H54 (cell line): ENCODE results near the gene PRKCE.

Experiments
- DNase-seq: peaks from one replicate; pipeline ENCODE4 v3.0.0; 2011; ENCODE audit warnings: low spot score, mixed read lengths; ENCODE audit not compliant: insufficient read length
- FAIRE-seq: peaks from 3 replicates; lab custom pipeline; 2011; peaks lifted over from hg19 to GRCh38; lab: Jason Lieb, UNC
- POLR2A ChIP-seq: IDR thresholded peaks from 2 replicates; pipeline ENCODE4 v1.6.1; 2011; ENCODE audit warnings: low read depth, mild to moderate bottlenecking, low read length

PRKCE gene

DNA sequence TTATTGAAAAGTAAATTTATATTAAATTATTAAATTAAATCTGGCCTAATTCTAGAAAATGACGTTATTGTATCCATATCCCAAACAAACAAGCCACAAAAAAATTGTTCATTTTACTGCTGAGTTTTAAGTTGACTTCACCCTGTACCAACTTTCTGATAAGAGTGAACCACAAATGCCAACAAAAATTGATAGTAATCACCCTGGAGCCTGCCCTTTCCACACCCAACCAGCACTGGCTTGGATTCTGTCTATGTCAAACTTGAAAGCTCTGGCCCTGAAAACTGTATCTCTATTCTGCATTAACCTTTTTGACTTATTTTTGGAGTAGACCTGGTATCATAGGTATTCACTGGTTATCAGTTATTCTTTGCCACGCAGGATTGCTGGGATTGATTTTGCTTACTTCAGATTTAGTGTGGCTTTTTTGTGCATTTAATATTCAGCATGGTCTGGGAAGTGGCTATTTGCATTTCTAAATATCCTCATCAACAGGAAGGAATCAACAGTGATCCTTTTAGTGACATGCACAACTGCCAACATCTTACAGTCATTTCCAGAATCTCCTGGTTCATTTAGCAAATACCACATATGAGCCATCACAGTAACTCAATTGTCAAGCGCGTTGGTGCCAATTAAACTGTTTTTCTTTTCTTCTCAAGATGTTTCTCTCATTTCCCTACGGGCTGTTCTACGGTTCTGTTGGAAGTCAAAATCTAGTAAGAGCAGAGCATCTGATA lies 29.0 kb upstream of the PRKCE start:
- no peak for TF ChIP-seq POLR2A
- DNase-seq, result no peak
- FAIRE-seq, result no peak

DNA sequence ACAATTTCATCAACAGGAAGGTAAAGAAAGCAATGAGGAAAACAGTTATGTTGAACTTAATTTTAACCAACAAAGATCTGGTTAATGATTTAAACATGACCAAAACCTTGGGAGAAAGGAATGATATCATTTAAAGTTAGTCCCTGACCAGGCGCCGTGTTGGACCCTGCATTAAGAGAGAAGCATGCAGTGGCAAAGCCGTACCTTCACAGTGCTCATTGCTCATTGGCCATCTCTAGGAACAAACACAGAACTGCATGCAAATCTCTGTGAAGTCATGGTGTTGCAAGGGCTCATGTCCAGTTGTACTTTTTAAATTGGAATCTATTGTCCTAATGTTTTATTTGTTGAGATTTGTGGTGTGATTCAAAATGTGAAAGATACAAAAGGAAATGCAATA lies 28.4 kb upstream of the PRKCE start:
- DNase-seq, result no peak
- no peak for TF ChIP-seq POLR2A
- FAIRE-seq, result no peak

DNA sequence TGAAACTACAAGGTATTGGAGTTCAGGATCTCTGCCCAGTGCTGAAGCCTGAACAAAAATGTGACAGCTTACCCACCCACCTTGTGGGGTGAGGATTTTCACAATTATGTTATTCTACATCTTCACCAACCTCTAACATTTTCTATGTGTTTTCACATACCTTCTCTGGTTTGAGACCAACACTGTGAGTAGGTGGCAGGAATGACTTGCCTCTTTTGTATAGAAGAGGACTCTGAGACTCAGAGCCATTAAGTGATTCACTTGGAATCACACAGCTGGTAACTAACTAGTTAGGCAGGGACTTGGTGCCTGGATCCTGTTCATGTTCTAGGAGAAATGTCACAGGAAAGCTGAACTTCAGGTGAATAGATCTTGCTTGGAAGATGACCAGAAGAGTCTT lies 25.7 kb upstream of the PRKCE start:
- no peak for DNase-seq
- no peak for TF ChIP-seq POLR2A
- FAIRE-seq, result no peak

DNA sequence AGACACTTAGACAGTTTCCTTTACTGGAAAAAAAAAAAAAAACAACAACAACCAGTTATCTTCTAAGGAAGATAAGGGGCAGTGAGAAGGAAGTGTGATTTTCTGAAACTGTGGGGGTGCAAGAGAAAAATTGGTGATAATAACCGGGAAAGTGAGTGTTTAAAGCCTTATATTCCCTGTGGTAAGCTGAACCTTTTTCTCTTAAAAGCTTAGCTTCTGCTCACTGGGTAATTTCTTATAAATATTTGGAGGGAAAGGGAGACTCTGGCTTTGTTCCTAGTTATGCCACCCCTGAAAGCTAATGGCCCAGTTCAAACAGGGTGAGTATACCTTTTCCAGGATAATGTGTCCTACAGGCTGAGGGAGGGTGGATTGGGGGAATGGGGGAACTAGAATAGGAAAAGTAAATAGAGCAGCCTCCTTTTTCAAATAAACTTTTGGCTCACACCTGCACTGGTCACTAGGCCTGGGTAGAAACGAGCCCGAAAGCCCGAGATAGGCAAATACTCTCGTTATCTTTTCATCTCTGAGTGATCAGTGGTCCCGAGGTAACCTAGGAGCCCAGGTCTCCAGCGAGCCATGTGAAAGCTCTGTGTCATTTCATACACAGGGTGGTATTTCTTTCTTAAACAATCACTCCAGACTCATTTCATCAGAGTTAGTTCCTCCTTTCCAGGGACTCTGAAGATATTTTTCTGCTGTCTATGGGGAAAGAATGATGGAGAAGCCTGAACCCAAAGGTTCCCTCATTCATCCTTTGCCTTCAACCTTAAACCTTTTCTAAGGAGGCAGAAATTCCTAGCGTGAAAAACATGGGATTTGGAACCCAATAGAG lies 24.9 kb upstream of the PRKCE start:
- no peak for FAIRE-seq
- no peak for TF ChIP-seq POLR2A
- no peak for DNase-seq

DNA sequence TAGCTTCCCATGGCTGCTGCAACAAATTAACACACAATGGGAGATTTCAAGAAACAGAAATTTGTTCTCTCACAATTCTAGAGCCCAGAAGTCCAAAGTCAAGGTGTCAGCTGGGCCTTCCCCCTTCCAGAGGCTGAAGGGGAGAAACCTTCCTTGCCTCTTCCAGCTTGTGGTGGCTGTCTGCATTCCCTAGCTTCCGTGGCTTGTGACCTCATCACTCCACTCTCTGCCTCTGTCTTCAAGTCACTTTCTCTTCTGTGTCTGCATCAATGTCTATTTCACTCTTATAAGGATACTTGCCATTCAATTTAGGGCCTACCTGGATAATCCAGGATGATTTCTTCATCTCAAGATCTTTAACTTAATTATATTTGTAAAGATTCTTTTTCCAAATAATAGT lies 23.6 kb upstream of the PRKCE start:
- no peak for DNase-seq
- no peak for TF ChIP-seq POLR2A
- FAIRE-seq, result no peak

DNA sequence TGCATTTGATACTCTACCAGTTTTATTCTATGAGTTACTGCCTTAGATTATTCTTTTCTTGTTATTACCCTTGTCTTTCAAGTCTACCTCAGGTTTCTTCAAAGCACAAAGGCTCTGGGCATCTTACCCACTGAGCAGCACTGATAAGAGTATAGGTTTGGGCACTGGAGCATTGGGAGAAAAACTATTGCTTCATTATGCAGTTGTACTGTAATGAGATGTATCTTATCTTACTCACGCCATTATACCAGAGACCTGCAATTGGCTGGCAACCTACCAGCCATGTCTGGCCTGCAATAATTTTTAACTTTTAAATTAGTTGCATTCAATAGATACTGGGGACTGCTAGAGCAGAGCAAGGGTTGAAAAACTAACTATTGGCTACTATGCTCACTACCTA lies 21.5 kb upstream of the PRKCE start:
- DNase-seq (no peak), FAIRE-seq (no peak)
- no peak for TF ChIP-seq POLR2A

DNA sequence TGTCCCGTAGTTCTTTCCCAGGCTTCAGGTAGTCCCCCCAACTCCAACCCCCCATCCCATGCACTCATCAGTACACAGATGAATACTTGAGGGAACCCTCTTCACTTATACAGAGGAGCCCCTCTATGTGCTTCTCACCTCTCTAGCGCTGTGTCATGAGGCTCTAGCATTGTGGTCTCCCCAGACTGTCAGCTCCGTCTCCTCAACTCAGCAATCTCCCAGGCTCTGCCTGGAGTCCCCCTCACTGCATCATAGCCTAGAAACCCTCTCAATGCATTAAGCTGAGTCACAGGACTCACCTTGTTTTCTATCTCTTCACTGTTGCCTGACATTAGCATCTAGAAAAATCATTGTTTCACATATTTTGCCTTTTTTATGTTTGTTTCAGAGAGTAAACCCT lies 20.2 kb upstream of the PRKCE start:
- FAIRE-seq (no peak), DNase-seq (no peak)
- no peak for TF ChIP-seq POLR2A

DNA sequence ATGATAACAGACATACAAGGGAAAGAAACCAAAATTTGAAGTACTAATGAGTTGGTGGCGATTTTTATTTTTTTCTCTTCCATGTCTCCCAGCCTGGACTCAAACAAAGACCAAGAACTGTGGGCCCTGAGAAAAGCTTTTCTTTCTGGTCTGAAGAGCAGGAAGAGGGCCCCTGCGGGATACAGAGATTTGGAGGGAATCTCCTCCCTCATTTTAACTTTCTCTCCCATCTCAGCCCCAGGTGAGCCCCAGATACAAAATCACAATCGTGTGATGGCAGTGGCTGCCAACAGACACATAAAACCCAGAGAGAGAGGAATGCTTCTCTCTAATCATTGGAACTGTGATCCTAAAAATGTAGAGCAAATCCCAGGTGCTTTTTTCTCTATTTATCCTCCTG lies 19.5 kb upstream of the PRKCE start:
- FAIRE-seq (no peak), DNase-seq (no peak)
- no peak for TF ChIP-seq POLR2A

DNA sequence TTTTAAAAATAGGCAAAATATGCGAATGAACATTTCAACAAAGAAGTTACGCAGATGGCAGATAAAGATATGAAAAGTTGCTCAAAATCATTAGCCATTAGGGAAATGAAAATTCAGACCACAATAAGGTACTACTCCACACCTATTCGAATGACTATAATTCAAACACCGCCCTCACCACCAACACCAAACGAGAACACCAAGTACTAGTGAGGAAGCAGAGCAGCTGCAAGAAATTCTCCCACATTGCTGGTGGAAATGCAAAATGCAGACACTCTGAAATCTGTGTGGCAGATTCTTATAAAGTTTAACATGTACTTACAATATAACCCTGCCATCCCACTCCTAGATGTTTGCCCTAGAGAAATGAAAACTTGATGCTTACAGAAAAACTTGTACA lies 17.3 kb upstream of the PRKCE start:
- FAIRE-seq, result no peak
- TF ChIP-seq POLR2A, result no peak
- no peak for DNase-seq

DNA sequence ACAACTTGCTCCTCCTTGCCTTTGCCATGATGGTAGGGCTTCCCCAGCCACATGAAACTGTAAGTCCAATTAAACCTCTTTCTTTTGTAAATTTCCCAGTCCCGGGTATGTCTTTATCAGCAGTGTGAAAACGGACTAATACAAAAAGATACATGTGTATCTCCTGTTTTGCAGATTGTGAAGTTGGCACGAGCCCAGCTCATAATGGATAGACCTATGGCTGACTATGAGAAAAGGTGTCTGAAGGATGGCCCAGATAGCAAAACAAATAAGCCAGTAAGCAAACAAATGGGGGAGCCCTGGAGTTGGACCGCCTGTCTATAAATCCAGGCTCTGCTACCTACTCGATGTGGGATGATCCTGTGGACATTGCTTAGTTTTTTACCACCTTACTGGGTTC lies 15.5 kb upstream of the PRKCE start:
- TF ChIP-seq POLR2A, result no peak
- no peak for DNase-seq
- FAIRE-seq, result no peak

DNA sequence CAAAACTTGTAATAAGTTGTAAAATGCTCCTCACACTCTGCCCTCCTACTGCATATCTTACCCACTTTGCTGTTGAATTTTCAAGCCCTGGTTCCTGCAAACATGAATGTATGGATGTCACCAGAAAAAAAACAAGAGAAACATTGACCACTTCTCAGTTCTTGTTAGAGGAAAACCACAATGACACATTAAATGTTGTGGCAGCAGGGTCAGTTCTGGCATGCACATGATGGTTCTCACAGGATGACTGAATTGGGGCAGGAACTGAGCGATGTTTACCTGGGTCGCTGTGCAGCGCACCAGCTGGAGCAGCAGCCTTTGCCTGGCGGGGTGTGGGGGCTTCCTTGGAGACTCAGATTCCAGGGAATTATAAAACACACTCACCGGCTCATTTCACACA lies 14.0 kb upstream of the PRKCE start:
- FAIRE-seq, result peak; percentile 82
- TF ChIP-seq POLR2A, result no peak
- peak; percentile 46 for DNase-seq

DNA sequence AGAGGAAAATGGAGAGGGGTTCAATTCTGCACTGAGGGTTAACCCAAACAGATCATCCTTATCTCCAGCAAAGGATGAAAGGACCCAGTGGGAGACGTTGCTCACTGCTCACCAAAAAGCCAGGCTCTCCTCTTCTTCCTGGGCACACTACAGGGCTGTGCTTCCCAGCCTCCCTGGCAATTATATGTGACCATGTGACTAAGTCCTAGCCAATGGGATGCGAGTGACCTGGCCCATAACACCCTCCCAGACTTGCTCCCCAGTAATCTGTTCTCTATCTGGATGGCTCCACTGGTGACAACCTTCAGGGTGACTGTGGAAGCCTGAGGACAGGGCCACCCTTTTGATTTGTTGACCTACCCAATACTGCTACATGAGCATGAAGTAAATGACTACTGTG lies 10.9 kb upstream of the PRKCE start:
- no peak for FAIRE-seq
- DNase-seq, result no peak
- TF ChIP-seq POLR2A, result no peak

DNA sequence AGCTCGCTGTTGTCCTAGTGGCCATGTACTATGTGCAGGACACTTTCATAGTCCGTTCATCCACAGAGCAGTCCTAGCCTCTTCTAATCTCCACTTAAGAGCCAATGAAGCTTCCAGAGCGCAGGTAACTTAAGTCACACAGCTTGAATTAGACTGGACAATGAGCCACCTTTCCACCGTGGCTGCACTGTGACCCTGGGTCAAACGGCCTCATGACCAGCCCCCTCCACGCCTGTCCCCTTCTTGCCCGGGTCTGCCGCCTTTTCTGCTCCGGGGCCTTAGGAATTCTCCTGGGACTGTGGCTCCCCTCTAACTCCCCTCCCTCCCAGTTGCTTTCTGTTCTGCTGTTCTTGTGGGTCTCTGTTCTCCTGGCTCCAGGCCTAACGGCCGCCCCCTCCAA lies 8.4 kb upstream of the PRKCE start:
- no peak for TF ChIP-seq POLR2A
- FAIRE-seq (no peak), DNase-seq (no peak)
